Astrocyte of the hippocampus (primary cell): ENCODE measurements around the gene RGSL1.
A peak's percentile ranks its signal among the peaks of the same experiment; 100 is the strongest.

Experiments used
- DNase-seq: peaks from one replicate; pipeline ENCODE4 v3.0.0; 2011; ENCODE audit warnings: low read depth, low spot score

The RGSL1 gene

DNA sequence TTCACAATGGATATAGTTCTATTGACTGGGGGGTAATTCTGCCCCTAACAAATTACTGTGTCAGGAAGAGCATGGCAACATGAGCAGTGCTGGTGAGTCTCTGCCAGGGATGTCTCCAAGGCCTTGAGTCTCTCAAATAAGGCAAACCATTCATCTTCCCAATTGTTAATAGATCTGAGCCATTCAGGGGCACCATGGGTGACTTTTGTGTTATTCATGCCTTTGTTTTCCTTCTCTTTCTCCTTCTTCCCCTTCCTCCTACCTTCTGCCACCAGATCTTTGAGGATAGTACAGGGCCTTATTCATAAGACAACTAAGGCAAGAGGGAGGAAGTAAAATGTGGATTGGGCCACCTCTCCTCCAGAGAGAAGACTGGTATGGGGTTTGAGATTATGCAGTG, at the start of gene RGSL1:
RGSL1 (plus strand) TSS at position 60 of the 400 bp plus-strand sequence; CDS start at position 80, 20 bp downstream.
- no peak for DNase-seq

DNA sequence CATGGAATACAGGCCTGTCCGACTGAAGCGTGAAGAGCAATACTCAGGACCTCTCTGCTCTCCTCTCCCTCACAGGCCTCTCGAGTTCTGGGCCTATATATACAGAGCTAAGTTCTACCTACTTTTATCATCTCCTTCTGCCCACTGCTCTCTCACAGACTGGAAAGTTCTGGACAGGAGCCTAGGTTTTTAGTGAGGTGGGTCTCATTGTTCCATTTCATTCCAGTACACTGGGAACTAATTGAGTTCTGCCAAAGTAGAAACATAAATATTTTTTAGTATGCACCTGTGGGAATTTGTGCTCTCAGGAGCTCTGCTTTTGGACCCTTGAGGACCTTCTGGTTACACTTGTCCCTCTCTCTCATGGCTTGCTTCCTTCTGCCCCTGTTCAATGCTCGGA, 49.4 kb upstream of the RGSL1 start, which contains the start of gene TEDDM1:
TEDDM1 (minus strand) TSS at position 101 of the 400 bp plus-strand sequence. CDS start 182 bp downstream, outside the sequence.
- no peak for DNase-seq

DNA sequence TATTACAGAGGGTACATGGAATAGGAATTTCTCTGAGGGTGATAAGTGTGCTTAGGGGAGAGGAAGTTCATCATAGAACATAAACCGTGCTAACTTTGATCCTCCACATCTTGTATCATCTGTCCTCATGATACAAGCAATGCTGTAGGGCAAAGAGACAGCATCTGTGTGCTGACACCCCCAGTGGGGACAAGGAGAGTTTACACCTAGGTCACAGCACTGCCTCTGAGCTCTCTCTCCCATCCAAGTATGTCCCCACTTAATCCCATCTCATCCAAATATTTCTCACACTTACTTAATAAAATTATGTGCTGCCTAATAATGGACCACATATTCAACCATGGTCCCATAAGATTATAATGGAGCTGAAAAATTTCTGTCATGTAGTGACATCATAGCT, 45.2 kb upstream of the RGSL1 start:
- no peak for DNase-seq

DNA sequence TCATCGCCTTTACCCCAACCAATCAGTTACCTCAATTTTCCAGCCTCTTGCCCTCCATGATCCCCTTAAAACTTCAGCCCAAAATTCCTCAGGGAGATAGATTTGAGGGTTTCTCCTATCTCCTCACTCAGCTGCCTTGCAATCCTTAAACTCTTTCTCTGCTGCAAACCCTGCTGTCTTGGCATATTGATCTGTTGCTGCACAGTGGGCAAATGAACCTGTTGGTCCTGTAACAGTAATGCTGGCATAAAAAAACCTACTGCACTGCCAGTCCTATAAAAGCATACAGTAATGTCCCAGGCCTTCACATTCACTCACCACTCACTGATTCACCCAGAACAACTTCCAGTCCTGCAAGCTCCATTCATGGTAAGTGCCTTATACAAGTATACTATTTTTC, 44.4 kb upstream of the RGSL1 start:
- no peak for DNase-seq

DNA sequence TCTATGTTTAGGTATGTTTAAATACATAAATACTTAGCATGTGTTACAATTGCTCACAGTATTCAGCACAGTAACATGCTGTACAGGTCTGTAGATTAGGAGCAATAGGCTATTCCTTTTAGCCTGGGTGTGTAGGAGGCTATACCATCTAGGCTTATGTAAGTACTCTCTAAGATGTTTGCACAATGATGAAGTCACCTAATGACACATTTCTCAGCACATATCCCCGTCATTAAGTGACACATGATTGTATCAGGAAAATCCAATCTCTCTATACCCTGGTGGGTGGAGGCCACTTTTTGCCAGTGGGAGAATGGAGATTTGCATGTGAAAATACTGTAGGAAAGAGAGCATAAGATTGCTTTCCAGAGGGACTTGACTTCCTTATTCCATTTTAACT, 43.9 kb upstream of the RGSL1 start:
- no peak for DNase-seq

DNA sequence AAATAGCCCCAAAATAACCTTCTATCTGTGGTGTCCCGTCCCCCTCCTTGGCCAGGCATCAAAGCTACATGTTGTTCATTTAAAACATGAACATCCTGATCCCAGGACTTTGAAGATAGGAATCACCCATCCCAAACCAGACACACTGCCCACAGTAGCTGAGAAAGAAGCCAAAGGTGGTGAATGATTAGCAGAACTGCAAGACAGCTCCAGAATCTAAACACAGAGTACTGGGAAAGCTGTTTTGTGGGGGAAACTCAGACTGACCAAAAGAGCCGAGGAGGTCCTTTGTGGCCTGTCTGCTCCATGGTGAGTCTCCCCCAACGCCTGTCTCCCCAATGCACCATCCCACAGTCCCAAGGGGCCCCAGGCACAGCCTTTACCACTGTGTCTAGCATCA, 42.2 kb upstream of the RGSL1 start:
- no peak for DNase-seq

DNA sequence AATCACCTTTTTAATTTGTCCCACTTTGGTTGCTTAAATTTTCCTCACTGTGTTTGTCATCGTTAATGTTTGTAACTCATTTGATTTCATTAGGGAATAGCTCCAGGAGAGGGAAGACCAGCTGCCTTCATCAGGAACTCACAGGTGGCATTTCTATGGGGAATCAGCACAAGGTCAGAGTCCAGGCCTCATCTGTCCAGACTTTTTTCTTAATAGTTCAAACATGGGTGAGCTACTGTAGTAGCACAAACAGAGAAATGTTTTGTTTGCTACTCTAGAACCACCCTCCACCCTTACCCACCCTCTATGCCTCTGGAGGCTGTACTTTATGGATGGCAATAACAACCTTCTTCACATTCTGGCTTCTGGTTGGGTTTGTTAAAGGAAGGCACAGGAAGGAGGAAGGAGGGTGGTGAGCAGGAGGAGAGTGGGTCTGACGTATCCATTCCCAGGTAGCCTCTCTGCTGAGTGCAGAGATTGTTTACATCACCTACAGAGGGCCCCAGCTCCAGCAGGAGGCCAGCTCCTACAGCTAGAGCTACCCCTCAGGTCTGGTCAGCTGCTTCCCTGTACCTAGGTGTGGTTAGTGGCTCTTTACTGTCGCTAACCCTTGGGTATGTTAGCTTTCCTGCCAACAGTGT, 41.4 kb upstream of the RGSL1 start:
- DNase-seq, result no peak

DNA sequence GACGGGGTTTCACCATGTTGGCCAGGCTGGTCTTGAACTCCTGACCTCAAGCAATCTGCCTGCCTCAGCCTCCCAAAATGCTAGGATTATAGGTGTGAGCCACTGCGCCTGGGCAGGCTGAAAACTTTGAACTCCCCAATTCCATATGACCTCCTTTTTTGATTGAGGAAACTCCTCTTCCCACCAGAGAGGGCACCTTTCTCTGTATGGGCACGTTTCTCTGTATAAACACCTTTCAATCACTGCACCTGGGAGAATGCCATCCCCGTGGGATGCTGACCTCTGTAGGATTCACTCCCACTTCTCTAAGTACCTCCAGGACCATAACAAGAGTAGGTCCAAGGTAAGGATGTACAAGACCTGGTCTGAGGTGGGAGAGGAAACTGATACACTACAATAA, 39.8 kb upstream of the RGSL1 start:
- no peak for DNase-seq

DNA sequence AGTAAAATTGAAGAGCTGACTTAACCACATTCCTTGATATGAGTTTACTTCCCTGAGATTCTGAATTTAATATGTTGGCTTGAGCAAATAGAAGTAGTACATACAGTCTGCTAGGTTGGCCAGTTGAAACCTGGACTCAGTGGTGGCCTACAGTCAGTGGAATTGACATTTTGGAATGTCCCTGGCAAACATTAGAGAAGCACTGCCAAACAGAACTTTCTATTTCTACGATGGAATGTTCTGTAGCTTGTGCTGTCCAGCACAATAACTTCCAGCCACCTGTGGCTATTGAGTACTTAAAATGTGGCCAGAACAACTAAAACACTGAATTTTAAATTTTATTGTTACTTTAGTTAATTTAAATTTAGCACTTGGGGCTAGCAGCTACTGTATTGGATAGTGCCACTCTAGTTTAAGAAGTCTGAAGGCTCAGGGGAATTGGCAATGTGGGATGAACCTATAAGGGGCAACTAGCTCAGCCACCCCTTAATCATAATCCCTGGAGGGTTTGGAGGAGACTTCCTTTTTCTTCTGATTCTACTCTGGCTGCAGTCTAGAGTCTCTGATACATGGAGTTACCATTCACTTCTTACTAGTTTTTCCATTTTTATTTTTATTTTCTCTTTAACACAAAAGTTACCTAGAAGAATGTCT, 39.2 kb upstream of the RGSL1 start:
- DNase-seq, result peak; percentile 64

DNA sequence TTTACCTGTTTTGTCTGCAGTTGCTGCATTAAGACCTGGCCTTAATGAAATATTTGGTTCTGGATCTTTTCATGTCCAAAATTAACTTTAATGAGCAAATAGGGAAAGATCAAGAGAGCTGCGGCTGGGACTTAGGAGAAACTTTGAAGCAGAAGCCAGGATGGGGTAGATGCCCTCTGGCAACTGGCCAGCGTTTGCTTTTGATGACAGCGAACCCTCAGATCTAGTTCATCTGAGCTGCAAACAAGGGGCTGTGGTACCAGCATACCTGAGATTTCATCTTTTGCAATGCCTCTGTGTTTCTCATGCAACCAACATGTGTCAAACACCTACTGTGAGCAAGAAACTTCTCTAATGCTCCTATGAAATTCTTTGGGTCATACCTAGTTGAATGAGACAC, 36.5 kb upstream of the RGSL1 start:
- DNase-seq, result no peak

DNA sequence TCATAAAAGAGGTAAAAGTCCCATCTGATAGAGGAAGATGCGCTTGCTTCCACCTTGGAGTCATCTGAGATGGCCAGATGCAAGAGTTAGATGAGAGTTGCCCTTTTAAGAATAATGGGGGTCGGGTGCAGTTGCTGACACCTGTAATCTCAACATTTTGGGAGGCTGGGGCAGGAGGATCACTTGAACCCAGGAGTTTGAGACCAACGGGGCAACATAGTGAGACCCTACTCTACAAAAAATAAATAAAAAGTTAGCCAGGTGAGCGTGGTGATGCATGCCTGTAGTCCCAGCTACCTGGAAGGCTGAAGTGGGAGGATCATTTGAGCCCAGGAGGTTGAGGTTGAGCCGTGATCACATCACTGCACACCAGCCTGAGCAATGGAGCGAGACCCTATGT, 36.0 kb upstream of the RGSL1 start:
- no peak for DNase-seq

DNA sequence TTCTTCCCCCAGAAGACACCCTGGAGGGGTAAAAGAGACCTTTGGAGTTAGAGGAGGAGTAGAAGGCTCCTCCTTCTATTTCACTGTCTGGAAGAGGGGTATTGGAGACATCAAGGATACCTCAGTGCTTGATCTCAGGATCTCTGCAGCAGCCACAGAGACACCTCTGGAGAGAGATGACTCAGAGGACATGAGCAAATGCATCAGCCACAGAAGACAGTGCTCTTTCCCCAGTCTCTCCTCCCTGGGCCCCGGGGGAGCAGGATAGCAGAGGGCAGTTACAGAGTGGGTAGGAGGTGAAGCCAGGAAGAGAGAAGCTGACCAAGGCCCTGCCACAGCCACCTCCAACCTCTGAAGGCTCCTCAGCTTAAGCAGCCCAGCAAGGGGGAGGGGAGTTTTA, 34.2 kb upstream of the RGSL1 start:
- no peak for DNase-seq

DNA sequence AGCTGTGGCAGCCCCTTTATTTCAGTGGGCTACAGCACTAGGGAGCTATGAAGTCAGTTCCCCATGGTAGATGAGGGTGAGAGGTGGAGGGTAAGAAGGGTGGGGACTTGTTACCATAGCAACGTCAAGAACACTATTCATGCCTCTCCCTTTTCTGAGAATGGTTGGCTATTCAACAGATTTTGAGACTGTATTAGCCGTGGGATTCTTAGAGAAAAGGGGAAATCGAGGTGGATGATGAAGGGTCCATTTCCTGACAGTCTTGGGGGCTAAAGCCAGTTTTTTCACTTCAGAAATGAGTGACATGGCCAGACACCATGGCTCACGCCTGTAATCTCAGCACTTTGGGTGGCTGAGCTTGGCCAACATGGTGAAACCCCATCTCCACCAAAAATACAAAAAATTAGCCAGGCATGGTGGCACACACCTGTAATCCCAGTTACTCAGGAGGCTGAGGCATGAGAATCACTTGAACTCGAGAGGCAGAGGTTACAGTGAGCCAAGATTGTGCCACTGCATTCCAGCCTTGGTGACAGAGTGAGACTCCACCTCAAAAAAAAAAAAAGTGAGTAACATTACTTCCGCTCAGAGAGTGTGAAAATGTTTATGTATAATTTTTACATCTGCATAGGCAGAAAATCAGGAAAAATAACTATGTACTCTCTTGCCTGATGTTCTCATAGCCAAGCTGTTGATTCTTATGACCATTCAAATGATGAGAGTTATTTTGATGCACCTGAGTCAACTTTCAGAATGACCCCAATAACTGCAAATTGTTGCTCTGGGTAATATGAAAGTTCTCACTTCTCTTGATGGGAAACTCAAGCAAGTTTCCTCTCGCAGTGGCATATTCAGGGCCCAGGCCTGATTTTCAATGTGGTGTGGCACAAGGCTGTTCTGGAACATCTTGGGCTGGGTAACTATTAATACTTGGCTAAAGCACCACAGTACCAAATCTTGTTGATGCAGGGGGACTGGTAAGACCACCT, 23.2 kb upstream of the RGSL1 start:
- DNase-seq, result no peak

DNA sequence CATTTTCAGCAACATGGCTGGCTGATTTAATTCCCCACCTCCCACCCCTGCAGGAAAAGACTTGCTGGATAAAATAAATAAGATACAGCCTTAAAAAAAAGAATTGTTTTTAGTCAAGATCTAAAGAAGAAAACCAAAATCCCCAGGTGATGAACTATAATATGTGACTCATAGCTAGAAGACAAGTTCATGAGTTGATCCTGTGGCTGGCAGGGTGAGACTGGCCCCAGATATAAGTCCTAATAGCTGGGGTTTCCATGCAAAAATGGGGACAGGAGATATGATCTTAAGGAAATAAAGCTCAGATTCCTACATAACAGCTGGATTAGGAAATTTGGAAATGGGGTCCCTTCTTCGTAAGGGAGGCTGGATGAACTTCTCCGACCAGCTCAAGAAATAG, 21.9 kb upstream of the RGSL1 start:
- DNase-seq, result no peak

DNA sequence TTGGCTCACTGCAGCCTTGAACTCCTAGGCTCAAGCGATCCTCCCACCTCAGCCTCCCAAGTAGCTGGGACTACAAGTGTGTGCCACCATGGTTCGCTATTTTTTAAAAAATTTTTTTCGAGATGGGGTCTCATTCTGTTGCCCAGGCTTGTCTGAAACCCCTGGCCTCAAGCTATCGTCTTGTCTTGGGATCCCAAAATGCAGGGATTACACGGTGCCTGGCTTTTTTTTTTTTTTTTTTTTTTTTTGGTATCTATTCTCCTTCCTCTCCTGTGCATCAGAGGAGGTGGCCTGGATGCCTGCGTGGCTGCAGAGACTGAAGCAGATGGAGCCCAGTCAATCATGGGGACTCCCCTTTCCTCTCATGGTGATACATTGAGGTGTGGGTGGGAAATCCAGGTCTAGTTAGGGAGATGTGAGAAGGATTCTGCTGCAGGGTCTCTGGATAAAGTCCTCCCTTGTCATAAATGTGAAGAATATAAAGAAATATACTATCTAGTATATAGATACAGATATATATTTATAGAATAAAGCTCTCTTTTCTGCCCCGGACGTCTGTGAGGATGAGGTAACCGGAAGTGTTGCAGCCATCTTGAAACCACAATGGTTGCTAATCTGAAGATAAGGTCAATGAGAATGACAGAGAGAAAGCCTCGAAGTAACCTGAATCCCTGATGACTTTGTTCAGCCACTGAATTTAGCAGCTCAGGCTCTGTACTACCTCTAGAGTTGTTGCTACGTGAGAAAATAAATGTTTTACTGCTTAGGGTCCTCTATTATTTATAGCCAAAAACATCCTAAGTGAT, 19.5 kb upstream of the RGSL1 start:
- DNase-seq, result no peak

DNA sequence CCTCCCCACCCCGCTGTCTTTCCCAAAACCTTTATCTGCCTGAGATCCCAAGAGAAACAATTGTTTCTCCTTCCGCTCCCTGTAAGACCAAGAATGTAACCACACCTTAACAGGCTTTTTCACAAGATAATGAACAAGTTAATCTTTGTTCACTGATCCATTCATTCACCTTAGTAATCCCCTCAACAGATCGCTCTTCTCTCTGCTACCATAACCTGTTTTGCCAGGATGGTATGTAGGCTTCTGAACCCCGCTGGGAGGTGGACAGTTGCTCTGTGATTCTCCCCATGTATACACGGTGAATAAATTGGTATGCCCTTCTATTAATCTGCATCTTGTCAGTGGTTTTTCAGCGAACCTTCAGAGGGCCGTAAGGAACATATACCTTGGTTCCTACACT, 18.7 kb upstream of the RGSL1 start:
- DNase-seq, result no peak

DNA sequence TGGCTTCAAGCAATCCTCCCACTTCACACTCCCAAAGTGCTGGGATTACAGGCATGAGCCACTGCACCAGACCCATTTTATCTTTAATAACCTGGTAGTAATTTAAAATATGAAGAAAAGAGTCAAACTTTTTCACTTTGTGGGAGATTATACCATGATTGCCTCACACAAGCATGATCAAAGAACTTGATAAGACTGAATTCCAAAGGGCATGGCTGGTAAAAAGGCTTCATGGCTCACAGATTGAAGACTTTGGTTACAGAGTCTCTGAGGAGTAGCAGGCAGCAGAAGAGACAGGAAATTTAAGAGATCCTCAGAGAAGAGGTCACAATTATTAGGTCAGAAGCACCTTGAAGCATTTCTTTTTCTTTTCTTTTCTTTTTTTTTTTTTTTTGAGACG, 16.4 kb upstream of the RGSL1 start:
- DNase-seq, result no peak

DNA sequence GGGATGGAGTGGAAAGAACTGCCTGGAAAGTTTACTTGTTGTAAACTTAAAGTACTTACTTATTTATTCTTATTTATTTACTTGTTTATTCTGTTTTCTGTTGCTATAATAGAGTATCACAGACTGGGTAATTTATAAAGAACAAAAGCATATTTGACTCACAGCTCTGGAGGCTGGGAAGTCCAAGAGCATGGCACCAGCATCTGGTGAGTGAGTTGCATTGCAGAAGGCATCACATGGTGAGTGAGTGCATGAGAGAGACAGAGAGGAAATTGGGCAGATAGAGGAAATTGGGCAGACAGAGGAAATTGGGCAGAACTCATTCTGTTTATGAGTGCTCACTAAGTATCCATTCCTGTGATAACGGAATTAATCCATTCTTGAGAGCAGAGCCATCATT, 11.6 kb upstream of the RGSL1 start:
- no peak for DNase-seq

DNA sequence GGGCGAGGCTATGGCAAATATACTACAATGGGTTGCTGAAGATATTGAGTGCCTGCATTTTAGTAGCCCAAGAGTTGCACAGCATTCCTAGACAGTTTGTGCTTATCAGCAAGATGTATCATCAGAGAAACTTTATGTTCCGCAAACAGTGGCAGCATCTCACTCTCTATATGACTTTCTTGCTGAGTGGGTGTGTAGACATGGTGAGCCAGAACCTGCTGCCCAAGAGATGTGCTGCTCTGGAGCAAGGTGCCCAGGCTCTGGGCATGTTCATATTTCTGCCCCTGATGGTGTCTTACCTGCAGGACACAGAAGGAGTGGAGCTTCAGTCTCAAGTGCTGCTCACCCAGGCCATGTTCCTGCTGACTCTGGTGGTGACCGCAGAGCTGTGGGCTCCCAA, 8.2 kb upstream of the RGSL1 start:
- DNase-seq, result no peak

DNA sequence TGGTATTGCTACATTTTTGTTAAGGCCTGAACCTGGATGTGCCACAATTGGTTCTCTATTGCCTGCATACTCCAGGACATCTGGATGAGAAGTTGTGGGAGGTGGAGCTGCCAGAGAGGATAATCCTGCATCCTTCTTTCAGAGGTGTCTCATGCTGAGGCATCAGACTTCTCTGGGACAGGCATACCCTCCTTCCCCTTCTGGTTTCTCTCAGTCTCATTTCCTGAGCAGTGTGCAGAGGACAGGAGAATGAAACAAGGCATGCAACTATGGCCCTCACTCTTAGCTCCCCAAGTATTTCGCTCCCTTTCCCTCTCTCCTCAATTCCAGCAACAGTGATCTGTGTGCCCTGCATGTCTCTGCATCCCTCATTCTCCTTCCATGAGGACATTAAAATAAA, 7.6 kb upstream of the RGSL1 start:
- DNase-seq, result no peak

DNA sequence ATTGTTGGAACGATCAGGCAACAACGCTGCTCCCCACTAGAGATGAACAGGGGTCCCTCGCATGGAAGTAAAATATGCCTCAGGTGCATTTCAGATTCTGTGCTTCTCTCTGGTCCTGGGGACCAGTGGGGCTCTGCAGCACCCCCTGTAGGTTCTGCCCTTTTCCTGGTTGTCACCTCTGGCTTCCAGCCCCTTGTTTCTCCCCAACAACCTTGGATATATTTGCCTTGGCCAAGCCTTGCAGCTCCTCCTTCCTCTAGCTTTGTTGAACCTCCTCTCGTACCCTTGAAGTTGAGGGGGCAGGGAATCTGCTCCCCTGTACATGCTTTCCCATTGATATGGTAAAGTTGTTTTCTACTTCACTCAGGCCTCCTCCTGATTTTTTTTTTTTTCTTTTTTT, 5.4 kb upstream of the RGSL1 start:
- DNase-seq, result no peak
